Ramos (cell line): ENCODE results near the gene TMTC4.

Source experiments
- in situ Hi-C: fragments of 300-500 bp; cut with MboI; formaldehyde crosslinking; loops from one replicate; pipeline ENCODE4 v1.14.3; 2022; ENCODE audit warnings: low sequenced_read_pairs; ENCODE audit not compliant: unreplicated experiment

Gene TMTC4

DNA sequence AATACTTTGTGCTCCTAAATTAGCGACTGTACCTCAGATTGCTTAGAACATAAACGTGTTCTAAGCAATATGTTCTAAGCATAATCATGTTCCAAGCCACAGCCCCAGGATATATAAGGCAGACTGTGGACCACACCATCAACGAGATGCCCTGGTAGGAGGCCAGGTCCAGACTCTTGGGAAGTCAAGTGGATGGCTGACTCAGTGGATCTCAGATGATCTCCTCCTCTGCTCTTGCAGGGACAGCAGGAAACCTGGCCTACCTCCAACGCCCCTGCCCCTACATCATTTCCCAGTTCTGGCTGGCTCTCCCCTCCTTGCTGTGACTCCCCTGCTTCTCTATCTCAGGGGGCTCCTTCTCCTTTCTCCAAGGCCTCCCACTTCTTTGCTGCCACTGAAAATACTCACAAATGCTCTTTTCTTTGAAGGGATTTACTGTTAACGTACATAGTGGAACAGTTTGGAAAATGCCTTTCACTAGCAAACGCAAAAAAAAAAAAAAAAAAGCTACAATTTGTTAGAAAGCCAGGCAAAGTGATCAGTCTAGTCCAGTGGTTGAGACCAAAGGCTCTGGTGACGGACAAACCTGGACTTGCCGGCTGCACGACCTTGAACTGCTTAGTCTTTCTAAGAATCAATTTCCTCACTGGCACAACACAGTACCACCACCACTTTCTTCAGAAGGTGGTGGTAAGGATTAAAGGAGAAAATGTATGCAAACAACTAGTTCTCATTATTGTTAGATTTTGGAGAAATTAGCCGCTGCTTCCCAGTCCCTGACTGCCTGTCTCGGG lies 3.0 kb downstream of the TMTC4 start:
- in situ Hi-C loops, result no loop called here

GRCh38 chr13:100668408-100668807 lies 6.2 kb downstream of the TMTC4 start:
- in situ Hi-C loops, result no loop called here

DNA sequence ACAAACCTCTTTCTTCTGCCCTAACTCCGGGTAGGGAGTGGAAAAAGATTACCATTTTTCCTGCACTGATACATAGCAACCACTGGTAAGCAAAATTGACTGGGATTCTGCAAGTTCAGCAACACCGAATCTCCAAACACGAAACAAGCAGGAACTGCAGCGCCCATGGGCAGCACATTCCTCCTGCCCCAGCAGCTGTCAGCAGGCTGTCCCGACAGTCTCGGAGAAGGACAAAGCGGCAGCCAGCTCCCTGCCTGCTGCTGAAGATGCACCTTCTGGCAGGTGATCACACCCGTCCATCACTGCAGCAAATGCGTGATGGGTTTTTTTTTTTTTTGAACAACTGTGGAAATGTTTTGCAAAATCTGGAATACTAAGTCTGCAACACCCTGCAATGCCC lies 6.7 kb downstream of the TMTC4 start:
- in situ Hi-C loops, result no loop called here

DNA sequence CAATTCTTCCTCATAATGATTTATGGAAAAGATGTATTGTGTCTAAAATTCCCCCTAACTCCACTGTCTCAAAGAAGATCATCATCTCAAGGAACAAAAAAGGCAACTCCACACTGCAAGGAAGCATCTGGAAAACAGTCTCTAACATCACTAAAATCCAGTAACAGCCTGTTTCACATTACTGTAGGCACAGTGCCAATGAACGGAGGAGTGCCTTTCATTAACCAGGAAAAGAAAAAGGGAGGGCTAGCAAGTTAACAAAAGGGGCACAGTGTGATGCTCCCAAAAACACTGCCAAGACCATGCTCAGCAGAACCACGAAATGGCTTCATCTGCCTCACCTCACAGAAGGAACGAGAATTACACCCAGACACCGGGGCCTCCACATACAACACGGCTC lies 8.5 kb downstream of the TMTC4 start:
- in situ Hi-C loops, result no loop called here

- in situ Hi-C loops, result no loop called here
Measured at GRCh38 chr13:100665403-100665802, 9.2 kb downstream of the TMTC4 start.

- in situ Hi-C loops, result no loop called here
Measured at GRCh38 chr13:100664171-100664900, 10.3 kb downstream of the TMTC4 start.

GRCh38 chr13:100662468-100663211 lies 12.0 kb downstream of the TMTC4 start:
- in situ Hi-C loops, result no loop called here

DNA sequence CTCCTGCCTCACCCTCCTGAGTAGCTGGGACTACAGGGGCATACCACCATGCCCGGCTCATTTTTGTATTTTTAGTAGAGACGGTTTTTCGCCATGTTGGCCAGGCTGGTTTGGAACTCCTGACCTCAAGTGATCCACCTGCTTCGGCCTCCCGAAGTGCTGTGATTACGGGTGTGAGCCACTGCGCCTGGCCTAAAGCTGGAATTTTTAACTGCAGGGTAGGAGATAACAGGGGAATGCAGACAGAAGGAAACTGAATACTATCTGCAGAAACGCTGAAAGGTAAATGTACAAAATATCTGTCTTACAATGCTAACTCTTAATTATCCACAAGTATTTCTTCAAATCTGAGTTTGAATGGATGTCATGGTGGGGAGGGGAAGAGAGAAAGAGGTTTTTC lies 13.8 kb downstream of the TMTC4 start:
- in situ Hi-C loops, result no loop called here

DNA sequence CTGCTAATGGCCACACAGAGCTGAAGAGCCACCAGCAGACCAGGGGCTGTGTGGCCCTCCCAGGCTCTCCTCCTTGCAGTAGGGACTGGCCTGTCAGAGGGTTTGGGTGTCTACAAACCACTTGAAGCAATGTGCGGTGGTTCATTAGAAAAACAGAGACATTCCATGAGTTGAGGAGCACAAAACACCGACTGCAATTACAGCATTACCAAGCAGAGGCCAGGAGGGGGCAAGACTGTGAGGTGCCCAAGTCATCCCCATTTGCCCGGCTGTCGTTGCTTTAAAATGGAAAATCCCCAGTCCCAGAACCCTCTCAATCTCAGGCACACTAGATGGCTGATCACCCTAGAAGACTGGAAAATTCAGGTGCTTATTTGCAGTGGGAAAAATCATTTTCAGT lies 15.0 kb downstream of the TMTC4 start:
- in situ Hi-C loops, result no loop called here

DNA sequence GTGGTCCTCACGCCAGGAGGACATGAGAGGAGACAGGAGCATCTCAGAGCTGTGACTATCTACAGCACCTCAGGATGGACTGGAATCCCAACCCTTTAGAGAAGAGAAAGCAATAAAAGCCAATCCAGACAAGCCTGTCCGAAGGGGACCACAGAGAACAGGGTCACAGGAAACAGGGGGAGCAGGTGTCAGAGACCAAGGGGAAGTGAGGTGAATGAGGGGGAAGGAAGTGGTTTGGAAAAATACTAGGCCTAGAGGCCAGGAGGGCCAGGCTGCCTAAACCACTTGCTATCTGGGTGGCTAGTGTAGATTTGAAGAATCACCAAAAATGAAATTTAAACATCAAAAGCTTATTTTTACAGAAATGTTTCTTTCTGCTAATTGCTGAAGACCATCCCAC lies 16.2 kb downstream of the TMTC4 start:
- in situ Hi-C loops, result no loop called here

DNA sequence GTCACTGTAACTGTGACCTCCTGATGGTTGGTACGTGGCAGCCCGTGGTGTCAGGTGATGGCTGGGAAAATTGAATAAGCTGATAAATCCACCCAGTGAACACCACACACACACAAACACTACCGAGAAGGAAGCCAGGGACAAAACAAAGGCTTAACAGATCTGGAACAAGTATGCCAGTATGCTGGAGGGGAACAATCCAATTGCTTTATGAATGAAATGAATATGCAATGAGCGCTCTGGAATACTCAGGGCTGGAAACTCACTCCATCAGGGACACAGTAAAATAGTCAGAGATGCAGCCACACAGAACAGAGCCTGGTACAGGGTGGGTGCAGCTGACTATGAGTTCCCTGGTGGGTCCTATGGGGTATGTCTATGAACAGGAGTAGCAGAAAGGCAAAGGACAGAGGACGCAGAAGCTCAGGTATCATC lies 16.7 kb downstream of the TMTC4 start:
- in situ Hi-C loops, result no loop called here

DNA sequence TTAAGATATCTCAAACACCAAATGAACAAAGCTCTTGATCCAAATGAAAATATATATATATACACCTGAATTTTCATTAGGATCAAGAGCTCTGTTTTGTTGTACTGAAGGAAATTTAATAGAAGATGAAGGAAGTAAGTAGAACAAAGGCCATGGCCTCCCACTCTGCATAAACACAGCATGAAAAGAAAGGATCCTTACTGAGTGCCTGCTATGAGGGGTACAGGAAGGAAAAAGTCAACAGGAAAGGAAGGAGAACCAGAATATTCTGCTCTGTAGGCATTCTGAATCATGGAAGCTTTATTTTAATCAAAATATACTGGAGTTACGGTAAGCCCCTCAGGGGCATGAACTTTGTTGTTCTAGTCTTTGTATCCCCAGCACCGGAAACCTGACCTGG lies 22.1 kb downstream of the TMTC4 start:
- in situ Hi-C loops, result no loop called here

GRCh38 chr13:100650326-100650725 lies 24.3 kb downstream of the TMTC4 start:
- in situ Hi-C loops, result no loop called here

GRCh38 chr13:100648354-100648753 lies 26.2 kb downstream of the TMTC4 start:
- in situ Hi-C loops, result no loop called here

GRCh38 chr13:100646871-100647270 lies 27.7 kb downstream of the TMTC4 start:
- in situ Hi-C loops, result no loop called here

DNA sequence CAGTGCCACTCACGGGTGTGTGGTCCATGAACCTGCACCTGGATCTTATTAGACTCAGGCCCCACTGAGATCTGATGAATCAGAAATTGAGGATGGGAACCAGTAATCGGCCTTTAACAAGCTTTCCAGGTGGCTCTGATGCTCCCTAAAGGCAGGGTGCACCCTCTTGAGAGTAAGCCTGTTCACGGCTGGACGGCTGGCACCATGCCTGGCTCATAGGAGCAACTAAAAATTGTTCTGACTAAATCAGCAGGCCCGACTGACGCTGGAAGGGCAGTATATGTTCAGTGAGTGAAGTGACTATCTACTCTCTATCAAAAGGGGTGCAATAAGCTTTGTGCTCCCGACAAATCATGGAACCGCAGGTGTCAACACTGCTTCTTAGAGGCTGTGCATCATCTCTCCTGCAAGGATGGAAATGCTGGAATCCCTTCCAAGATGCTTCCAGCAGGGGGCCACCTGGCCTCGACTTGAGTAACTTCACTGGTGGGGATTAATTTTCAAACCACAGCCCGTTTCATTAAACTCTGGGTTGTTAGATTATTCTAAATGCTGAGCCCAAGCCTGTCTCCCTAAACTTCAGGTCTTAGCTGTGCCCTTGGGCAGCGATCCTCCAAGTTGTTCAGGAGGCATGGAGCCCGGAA lies 28.4 kb downstream of the TMTC4 start:
- in situ Hi-C loops, result no loop called here

DNA sequence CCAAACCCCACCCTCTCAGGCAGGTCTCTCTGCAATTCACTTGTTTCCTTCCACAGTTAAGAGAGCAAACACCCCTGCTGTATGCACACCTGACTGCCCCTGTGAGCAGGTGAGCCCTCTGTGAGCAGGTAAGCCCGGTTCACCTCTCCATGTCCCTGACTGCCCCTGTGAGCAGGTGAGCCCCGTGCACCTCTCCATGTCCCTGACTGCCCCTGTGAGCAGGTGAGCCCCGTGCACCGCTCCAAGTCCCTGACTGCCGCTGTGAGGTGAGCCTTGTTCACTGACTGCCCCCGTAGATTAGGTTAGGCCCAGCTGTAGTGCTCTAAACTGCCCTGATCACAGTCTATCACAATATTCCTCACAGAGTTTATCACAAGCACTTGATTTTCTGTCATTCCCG lies 29.2 kb downstream of the TMTC4 start:
- in situ Hi-C loops, result no loop called here

DNA sequence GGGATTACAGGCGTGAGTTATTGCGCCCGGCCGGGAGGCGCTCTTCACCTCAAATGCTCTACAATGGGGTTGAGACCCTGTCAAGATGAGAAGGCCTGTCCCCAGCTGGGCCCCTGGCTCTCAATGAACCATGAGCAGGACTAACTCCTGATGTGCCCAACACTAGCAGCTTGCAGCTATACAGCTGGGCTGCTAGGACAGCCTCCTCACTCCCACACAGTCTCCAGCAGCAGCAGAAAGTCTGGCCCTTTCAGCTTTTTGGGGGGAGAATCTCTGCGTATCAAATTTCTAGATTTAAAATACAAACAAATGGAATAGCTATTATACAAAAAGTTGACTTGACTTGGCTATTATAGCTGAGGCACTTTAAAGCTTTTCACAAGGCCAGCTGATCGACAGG lies 30.2 kb downstream of the TMTC4 start:
- in situ Hi-C loops, result no loop called here

DNA sequence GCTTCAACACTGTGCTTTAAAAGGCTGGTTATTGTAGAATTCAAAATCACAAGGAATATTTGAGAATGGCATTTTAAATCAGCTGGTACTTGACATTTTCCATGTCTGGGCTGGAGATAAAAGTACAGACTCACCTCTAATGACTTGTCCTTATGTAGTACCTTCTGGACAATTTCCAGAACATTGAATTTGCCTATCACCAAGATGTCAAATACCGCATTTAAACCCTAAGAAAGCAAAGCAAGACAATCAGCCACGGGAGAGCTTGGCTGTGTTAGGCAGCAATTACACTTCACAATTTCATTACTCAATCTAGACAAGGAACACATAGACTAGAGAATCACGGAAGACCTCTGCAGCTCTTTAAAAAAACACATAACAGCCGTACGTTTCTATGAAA lies 36.8 kb downstream of the TMTC4 start:
- in situ Hi-C loops, result no loop called here

DNA sequence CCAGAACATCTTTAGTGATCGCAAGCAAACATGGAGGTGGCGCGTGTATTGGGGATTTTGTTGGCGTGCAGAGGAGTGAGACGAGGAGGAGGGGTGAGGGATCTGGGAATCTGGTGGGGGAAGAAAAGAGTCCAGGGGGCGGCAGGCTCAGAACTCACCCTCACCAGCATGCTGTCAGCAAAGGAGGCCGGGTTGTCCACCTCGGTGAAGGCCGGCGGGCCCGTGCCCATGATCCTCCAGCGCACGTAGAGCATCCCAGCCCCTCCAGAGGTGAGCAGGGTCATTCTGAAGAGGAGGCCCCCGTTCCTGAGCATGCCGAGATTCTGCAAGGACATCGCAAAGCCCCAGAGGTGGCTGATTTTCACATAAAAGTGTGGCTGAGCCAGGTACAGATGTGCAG lies 37.2 kb downstream of the TMTC4 start:
- in situ Hi-C loops, result no loop called here

- in situ Hi-C loops, result no loop called here
Measured at GRCh38 chr13:100636441-100636840, 38.2 kb downstream of the TMTC4 start.
